ENCODE data around the gene CFAP410. TPM values are rescaled to one million over a fixed set of nuclear protein-coding genes. Genes with fewer than 3 reads are reported as not detected.
A peak's percentile ranks its signal among the peaks of the same experiment; 100 is the strongest.

The CFAP410 gene
- total and polyA plus RNA-seq, 2 of the 4 experiments (the other 2 are of a cell fraction), result 3.8 to 10.3 TPM

DNA sequence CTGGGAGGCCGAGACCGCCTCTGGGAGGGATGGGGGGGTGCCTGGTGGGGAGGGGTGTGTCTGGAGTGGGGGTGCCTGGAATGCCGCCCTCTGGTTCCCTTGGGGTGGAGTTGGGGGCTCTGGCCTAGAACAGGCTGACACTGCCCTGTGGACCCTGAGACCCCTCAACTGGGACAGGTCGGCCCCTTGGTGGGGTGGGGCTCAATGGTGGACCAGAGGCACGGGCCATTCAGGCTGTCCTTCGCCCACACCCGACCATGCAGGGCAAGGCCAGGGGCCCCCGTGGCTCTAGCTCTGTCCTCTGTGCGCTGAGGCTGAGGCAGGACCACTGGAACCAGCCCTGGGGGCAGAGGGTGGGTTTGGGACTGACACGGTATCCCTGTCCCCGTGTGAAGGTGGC, 24.6 kb downstream of the CFAP410 start:
- 75% methylated on average over 4 of the region's 11 CpGs; no CpG with 5 or more reads in 1 of the 2 experiments for WGBS, 2 experiments (ENCODE audit: extremely low coverage in 2 of 2, insufficient read length in 1 of 2)
- ATAC-seq (ENCODE audit: low read depth) (no peak), DNase-seq (no peak)
- no peak overlapping the region for H2AK5ac ChIP-seq (ENCODE audit: low read depth, low read length)
- no peaks in the 10 kb centered on the region for H3K9me3 ChIP-seq (ENCODE audit: control insufficient read depth, insufficient read depth, low read length)
- H4K91ac ChIP-seq (ENCODE audit: insufficient read depth, low read depth, low read length), result no peak overlapping the region
- no peak overlapping the region for H2BK5ac ChIP-seq (ENCODE audit: low read depth, low read length, poor library complexity, severe bottlenecking)
- CTCF ChIA-PET, result no interaction called here
- H3K4me1 ChIP-seq (ENCODE audit: control insufficient read depth, insufficient read depth, low read length), result no peaks in the 10 kb centered on the region
- intact Hi-C loops (cut with micrococcal nuclease) (no loop called here), in situ Hi-C loops (cut with MboI; ENCODE audit: low sequenced_read_pairs) (no loop called here), dilution Hi-C loops (cut with HindIII; ENCODE audit: low sequenced_read_pairs, unreplicated experiment) (no loop called here)
- H3K18ac ChIP-seq (ENCODE audit: low read depth, low read length), result no peak overlapping the region
- H3K9ac ChIP-seq (ENCODE audit: low read depth, low read length), result no peak overlapping the region
- H3K4me3 ChIP-seq (ENCODE audit: insufficient read depth, low read depth, low read length), result no peak overlapping the region
- peak overlapping the region; percentile 50 for H2AK9ac ChIP-seq (replicated peaks; ENCODE audit: low read depth, low read length, poor library complexity)
- H2AFZ ChIP-seq (replicated peaks; ENCODE audit: low read length, poor library complexity), result no peak overlapping the region
- peaks cover 80% of the 10 kb centered on the region for H3K36me3 ChIP-seq (ENCODE audit: control insufficient read depth, insufficient read depth, low read length)
- no peak overlapping the region for H3K23ac ChIP-seq (ENCODE audit: low read depth, low read length)
- H4K20me1 ChIP-seq (ENCODE audit: insufficient read depth, low read length), result peaks cover 13% of the 10 kb centered on the region
- no peak overlapping the region for H4K5ac ChIP-seq (ENCODE audit: low read depth, low read length)
- H3K56ac ChIP-seq (ENCODE audit: extremely low read depth, insufficient read depth, low read length), result no peak overlapping the region
- no peak overlapping the region for H2BK120ac ChIP-seq (ENCODE audit: low read depth, low read length)
- peaks cover 5% of the 10 kb centered on the region; the same call in 1 of the 2 replicates for H3K9me1 ChIP-seq (ENCODE audit: insufficient read depth, low read length)
- H3K27ac ChIP-seq (ENCODE audit: insufficient read depth, low read length), result no peak overlapping the region
- POLR2A ChIA-PET (ENCODE audit: unreplicated experiment), result no interaction called here
- H3K4me2 ChIP-seq (ENCODE audit: low read depth, low read length), result no peak overlapping the region
- TF ChIP-seq, protein P1, sequence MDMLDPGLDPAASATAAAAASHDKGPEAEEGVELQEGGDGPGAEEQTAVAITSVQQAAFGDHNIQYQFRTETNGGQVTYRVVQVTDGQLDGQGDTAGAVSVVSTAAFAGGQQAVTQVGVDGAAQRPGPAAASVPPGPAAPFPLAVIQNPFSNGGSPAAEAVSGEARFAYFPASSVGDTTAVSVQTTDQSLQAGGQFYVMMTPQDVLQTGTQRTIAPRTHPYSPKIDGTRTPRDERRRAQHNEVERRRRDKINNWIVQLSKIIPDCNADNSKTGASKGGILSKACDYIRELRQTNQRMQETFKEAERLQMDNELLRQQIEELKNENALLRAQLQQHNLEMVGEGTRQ (IDR thresholded peaks at IDR 0.05; ENCODE audit: low read depth, low read length), result no peak
- no peak overlapping the region for H4K8ac ChIP-seq (ENCODE audit: low read depth in 2 of 2, low read length in 2 of 2)
- H3K14ac ChIP-seq (replicated peaks; ENCODE audit: low read depth, low read length), result no peak overlapping the region
- no peak overlapping the region for H3K4ac ChIP-seq (ENCODE audit: low read depth, low read length)
- H3K79me1 ChIP-seq (ENCODE audit: low read depth in 1 of 2, low read length in 2 of 2), result peaks cover 7 to 13% of the 10 kb centered on the region in 2 experiments; a peak in 3 of 4 replicates
- H3K27me3 ChIP-seq (ENCODE audit: control insufficient read depth, insufficient read depth, low read length), result no peaks in the 10 kb centered on the region
- no peak overlapping the region for H2BK15ac ChIP-seq (ENCODE audit: low read depth, low read length)
- no TSS peak for BruUV-seq (replicated peaks)
- H2BK20ac ChIP-seq (ENCODE audit: low read depth, low read length), result no peak overlapping the region
